ENCODE results near the gene ROBO1. TPM values are rescaled to one million over a fixed set of nuclear protein-coding genes. Genes with fewer than 3 reads are reported as not detected.
A peak's percentile ranks its signal among the peaks of the same experiment; 100 is the strongest.

The ROBO1 gene
- total and polyA plus RNA-seq, 2 of the 13 experiments (the other 11 are each of a cell fraction or from before 2014, with no cell fraction given): 52.2 to 71.0 TPM

DNA sequence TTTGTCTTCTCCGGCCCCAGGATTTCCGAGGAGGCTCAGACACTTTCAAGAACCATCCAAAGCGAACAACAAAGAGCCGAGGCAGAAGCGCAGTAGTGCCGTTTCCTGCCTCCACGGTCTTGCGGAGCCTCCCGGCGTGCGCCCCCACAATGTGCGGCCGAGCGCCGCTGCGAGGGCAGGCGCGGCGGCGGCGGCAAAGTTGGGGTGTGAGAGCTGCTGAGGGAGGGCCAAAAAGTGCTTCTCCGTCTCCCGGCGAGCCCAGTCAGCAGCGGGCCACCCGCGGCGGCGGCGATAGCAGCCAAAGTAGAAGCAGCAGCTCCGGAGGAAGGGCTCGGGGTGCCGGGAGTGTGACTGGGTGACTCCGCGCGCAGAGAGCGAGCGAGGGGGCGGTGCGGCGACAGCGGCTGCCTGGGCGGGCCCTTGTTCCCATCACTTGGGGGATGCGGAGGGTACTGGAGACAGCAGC lies 749.1 kb downstream of the ROBO1 start (continued):
- TF ChIP-seq, protein P1, sequence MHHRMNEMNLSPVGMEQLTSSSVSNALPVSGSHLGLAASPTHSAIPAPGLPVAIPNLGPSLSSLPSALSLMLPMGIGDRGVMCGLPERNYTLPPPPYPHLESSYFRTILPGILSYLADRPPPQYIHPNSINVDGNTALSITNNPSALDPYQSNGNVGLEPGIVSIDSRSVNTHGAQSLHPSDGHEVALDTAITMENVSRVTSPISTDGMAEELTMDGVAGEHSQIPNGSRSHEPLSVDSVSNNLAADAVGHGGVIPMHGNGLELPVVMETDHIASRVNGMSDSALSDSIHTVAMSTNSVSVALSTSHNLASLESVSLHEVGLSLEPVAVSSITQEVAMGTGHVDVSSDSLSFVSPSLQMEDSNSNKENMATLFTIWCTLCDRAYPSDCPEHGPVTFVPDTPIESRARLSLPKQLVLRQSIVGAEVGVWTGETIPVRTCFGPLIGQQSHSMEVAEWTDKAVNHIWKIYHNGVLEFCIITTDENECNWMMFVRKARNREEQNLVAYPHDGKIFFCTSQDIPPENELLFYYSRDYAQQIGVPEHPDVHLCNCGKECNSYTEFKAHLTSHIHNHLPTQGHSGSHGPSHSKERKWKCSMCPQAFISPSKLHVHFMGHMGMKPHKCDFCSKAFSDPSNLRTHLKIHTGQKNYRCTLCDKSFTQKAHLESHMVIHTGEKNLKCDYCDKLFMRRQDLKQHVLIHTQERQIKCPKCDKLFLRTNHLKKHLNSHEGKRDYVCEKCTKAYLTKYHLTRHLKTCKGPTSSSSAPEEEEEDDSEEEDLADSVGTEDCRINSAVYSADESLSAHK (CRISPR knock-in tag; IDR thresholded peaks at IDR 0.05; ENCODE audit: borderline replicate concordance): no peak
- TF ChIP-seq HES4 (CRISPR knock-in tag; IDR thresholded peaks at IDR 0.05; ENCODE audit: borderline replicate concordance): no peak; the same call in 1 of the 2 replicates
- TF ChIP-seq ZNF260 (CRISPR knock-in tag; IDR thresholded peaks at IDR 0.05; ENCODE audit: borderline replicate concordance, low read depth): no peak
- TF ChIP-seq CEBPB (IDR thresholded peaks at IDR 0.05; ENCODE audit: borderline replicate concordance, low read depth, low read length): no peak
- TF ChIP-seq KLF6 (CRISPR knock-in tag; IDR thresholded peaks at IDR 0.05): 0 out of 2 replicates have a peak, but pooled peaks have one; percentile 41
- peak; percentile 36; the same call in 1 of the 2 replicates for TF ChIP-seq BRD4 (CRISPR knock-in tag; IDR thresholded peaks at IDR 0.05)
- no peak for TF ChIP-seq ZNF572 (CRISPR knock-in tag; IDR thresholded peaks at IDR 0.05)
- TF ChIP-seq RBFOX2 (IDR thresholded peaks at IDR 0.05; ENCODE audit: low read depth, low read length): peak; percentile 96
- no peak for TF ChIP-seq SAFB2 (CRISPR knock-in tag; IDR thresholded peaks at IDR 0.05; ENCODE audit: borderline replicate concordance, low read depth)
- TF ChIP-seq, protein P2, sequence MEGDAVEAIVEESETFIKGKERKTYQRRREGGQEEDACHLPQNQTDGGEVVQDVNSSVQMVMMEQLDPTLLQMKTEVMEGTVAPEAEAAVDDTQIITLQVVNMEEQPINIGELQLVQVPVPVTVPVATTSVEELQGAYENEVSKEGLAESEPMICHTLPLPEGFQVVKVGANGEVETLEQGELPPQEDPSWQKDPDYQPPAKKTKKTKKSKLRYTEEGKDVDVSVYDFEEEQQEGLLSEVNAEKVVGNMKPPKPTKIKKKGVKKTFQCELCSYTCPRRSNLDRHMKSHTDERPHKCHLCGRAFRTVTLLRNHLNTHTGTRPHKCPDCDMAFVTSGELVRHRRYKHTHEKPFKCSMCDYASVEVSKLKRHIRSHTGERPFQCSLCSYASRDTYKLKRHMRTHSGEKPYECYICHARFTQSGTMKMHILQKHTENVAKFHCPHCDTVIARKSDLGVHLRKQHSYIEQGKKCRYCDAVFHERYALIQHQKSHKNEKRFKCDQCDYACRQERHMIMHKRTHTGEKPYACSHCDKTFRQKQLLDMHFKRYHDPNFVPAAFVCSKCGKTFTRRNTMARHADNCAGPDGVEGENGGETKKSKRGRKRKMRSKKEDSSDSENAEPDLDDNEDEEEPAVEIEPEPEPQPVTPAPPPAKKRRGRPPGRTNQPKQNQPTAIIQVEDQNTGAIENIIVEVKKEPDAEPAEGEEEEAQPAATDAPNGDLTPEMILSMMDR (CRISPR knock-in tag; IDR thresholded peaks at IDR 0.05): peak; percentile 52
- no peak for TF ChIP-seq ZNF547 (CRISPR knock-in tag; IDR thresholded peaks at IDR 0.05)
- TF ChIP-seq JUN (CRISPR knock-in tag; IDR thresholded peaks at IDR 0.05): no peak
- TF ChIP-seq TOPORS (CRISPR knock-in tag; IDR thresholded peaks at IDR 0.05): 0 out of 2 replicates have a peak, but pooled peaks have one; percentile 16
- TF ChIP-seq ZNF772 (CRISPR knock-in tag; IDR thresholded peaks at IDR 0.05): peak; percentile 73; the same call in 1 of the 2 replicates
- no peak for TF ChIP-seq HNF4G (IDR thresholded peaks at IDR 0.05; ENCODE audit: borderline replicate concordance, low read depth, low read length)
- no peak for TF ChIP-seq HNF4G (CRISPR knock-in tag; IDR thresholded peaks at IDR 0.05; ENCODE audit: borderline replicate concordance, low read depth)
- no peak for TF ChIP-seq ZKSCAN8 (CRISPR knock-in tag; IDR thresholded peaks at IDR 0.05; ENCODE audit: borderline replicate concordance)
- TF ChIP-seq, protein P3, sequence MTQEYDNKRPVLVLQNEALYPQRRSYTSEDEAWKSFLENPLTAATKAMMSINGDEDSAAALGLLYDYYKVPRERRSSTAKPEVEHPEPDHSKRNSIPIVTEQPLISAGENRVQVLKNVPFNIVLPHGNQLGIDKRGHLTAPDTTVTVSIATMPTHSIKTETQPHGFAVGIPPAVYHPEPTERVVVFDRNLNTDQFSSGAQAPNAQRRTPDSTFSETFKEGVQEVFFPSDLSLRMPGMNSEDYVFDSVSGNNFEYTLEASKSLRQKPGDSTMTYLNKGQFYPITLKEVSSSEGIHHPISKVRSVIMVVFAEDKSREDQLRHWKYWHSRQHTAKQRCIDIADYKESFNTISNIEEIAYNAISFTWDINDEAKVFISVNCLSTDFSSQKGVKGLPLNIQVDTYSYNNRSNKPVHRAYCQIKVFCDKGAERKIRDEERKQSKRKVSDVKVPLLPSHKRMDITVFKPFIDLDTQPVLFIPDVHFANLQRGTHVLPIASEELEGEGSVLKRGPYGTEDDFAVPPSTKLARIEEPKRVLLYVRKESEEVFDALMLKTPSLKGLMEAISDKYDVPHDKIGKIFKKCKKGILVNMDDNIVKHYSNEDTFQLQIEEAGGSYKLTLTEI (CRISPR knock-in tag; conservative IDR thresholded peaks at IDR 0.05): no peak
- TF ChIP-seq PRMT3 (CRISPR knock-in tag; IDR thresholded peaks at IDR 0.05; ENCODE audit: borderline replicate concordance, low read depth): no peak
- TF ChIP-seq, protein P4, sequence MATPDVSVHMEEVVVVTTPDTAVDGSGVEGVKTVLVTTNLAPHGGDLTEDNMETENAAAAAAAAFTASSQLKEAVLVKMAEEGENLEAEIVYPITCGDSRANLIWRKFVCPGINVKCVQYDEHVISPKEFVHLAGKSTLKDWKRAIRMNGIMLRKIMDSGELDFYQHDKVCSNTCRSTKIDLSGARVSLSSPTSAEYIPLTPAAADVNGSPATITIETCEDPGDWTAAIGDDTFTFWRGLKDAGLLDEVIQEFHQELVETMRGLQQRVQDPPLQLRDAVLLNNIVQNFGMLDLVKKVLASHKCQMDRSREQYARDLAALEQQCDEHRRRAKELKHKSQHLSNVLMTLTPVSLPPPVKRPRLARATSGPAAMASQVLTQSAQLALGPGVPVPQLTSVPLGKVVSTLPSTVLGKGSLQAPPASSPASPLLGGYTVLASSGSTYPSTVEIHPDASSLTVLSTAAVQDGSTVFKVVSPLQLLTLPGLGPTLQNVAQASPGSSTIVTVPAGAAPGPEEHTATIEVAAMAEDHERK (CRISPR knock-in tag; IDR thresholded peaks at IDR 0.05; ENCODE audit: low read depth): no peak
- peak; percentile 83 for TF ChIP-seq HNRNPLL (IDR thresholded peaks at IDR 0.05; ENCODE audit: low read depth, low read length, poor library complexity, severe bottlenecking)
- TF ChIP-seq ZZZ3 (CRISPR knock-in tag; IDR thresholded peaks at IDR 0.05; ENCODE audit: borderline replicate concordance): no peak
- no peak for TF ChIP-seq NFYB (CRISPR knock-in tag; IDR thresholded peaks at IDR 0.05)
- TF ChIP-seq NRL (CRISPR knock-in tag; IDR thresholded peaks at IDR 0.05; ENCODE audit: borderline replicate concordance): no peak
